ENCODE measurements around the gene CAPN5.
"Not testable (repeated sequence)": the region's sequence is repeated elsewhere in the genome, so short reads cannot be mapped to it uniquely, and the experiment has no call there.

Gene CAPN5

DNA sequence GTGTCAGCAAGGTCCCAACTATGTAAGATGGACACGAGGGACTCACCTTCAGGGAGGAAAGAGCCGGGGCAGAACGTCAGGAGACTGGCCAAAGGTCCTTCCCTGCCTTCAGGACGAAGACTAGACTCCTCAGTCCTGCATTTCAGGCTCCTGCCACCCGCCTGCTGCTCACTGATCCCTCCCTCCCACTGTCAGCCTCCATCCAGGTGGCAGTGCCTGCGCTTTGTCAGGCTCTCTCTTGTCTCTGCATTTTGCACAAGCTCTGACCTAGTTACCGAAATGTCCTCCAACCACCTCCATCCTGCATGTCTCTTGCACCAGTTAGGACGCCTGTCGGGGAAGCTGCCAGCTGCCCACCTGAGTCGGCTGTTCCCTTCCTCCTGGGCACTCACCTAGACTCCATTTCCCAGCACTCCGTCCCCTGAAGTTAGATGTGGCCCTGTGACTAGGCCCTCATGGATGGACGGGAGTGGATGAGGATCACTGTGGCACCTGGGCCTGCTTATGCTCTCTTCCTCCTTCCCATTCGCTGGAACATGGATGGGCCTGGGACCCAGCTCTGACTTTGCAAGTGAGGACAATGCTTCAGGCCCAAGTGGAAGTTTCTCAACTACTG lies 24.6 kb upstream of the CAPN5 start:
- in situ Hi-C loops (cut with HindIII; ENCODE audit: low sequenced_read_pairs), result no loop called here

DNA sequence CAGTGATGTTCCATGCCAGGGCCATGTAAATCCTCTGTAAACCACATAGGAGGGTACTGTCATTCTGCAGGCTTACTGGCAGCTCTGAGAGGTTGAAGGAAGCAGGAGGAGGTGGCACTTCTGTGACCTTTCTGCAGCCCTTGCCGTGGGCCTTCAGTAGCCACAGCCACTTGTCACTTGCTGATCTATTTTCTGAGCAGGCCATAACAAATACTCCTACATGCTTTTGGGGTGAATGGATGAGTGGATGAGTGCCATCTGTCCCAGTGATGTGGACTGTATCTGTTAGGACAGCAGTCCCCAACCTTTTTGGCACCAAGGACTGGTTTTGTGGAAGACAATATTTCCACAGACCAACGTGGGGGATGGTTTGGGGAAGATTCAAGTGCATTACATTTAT lies 22.4 kb upstream of the CAPN5 start:
- in situ Hi-C loops (cut with HindIII; ENCODE audit: low sequenced_read_pairs), result no loop called here

DNA sequence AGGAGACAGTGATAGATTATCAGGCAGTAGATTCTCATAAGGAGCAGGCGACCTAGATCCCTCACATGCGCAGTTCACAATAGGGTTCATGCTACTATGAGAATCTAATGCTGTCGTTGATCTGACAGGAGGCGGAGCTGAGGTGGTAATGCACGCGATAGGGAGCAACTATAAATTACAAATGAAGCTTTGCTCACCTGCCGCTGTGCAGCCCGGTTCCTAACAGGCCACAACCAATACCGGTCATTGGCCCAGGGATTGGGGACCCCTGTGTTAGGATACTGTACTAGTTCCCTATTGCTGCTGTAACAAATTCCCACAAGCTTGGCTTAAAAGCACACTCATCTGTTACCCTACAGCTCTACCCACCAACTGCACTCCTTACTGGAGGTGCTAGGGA lies 21.9 kb upstream of the CAPN5 start:
- in situ Hi-C loops (cut with HindIII; ENCODE audit: low sequenced_read_pairs), result no loop called here

DNA sequence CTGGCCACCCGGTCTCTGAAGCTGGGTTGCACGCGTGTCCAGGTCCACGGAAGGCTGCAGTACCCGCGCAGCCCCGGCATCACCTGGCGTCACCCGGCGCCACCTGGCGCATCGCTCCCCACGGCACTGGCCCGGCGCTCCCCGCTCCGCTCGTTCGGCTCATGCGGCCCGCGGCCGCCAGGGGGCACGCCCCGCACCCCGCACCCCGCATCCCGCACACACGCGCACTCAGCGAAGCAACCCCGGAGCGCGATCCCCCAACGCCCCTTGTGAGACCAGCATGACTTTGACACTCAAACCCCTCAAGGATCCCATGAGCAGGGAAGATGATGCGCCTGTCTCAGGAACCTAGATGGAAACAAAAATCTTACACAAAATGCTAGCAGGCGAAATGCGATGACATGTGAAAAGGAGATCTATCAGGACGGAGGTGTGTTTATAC lies 20.7 kb upstream of the CAPN5 start:
- in situ Hi-C loops (cut with HindIII; ENCODE audit: low sequenced_read_pairs), result no loop called here

DNA sequence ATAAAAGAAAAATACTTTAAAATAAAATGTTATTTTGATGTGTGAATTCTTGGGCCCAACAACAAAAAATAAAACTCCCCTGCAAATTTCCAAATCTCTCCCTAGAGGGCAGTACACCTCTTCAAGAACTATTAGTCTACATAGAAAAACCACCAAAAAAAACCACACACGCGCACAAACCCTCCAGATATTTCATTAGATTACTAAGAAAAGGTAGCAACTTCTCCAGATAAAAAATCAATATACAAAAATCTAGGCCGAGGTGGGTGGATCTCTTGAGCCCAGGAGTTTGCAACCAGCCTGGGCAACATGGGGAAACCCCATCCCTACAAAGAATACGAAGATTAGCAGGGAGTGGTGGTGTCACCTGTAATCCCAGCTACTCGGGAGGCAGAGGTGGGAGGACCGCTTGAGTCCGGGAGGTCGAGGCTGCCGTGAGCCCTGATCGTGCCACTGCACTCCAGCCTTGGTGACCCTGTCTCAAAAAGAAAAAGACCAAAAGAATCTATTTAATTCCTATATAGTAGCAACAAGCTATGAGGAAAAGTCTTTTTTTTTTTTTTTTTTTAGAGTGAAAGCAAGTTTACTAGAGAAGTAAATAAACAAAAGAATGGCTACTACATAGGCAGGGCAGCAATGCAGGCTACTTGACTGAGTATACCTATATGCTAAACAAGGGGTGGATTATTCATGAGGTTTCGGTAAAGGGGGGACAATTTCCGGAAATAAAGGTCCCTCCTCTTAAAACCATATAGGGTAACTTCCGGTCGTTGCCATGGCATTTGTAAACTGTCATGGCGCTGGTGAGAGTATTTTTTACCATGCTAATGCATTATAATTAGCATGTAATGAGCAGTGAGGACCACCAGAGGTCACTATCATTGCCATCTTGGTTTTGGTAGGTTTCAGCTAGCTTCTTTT lies 19.5 kb upstream of the CAPN5 start:
- in situ Hi-C loops (cut with HindIII; ENCODE audit: low sequenced_read_pairs), result no loop called here

DNA sequence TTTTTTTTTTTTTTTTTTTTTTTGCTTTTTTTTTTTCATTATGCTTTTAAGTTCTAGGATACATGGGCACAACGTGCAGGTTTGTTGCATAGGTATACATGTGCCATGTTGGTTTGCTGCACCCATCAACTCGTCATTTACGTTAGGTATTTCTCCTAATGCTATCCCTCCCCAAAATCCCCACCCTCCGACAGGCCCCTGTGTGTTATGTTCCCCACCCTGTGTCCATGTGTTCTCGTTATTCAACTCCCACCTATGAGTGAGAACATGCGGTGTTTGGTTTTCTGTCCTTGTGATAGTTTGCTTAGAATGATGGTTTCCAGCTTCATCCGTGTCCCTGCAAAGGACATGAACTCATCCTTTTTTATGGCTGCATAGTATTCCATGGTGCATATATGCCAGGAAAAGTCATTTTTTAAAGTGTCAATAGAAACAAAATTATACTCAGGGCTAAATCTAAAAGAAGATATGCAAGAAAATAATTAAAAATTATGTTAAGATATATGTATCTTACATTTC lies 18.8 kb upstream of the CAPN5 start:
- in situ Hi-C loops (cut with HindIII; ENCODE audit: low sequenced_read_pairs), result not testable (repeated sequence)

DNA sequence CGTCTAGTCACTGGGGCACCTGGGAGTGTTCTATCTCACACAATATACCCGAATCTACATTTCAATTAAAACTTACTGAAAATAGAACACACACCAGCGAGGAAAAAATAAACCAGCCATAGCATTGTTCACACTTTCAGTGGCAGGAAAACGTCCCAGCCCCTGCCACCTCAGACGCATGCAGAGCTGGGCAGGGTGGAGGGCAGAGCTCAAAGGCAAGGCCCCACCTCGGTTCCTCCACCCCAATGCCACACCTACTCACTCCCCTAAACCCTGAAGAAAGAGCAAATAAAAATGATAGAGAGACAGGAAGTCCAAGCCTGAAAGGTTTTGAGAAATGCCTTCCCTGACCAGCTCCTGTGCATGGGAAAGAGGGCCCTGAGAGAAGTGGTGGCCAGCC lies 17.7 kb upstream of the CAPN5 start:
- in situ Hi-C loops (cut with HindIII; ENCODE audit: low sequenced_read_pairs), result no loop called here

DNA sequence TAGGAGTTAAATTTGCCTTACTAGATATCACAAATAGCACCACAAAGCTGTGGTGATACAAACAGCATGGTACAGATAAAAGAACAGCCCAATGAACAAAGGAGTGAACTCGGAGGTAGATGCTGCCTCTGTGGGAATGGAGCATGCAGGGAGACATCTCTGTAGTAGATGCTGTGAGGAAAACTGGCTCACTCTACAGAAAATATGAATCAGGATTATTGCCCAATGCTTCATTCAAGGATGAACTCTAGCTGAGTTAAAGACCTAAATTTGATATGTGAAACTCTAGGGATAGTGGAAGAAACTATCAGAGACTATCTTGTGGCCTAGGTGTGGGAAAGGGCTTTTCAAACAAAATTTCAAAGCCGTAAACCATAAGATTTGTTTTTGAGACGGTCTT lies 15.3 kb upstream of the CAPN5 start:
- in situ Hi-C loops (cut with HindIII; ENCODE audit: low sequenced_read_pairs), result no loop called here

DNA sequence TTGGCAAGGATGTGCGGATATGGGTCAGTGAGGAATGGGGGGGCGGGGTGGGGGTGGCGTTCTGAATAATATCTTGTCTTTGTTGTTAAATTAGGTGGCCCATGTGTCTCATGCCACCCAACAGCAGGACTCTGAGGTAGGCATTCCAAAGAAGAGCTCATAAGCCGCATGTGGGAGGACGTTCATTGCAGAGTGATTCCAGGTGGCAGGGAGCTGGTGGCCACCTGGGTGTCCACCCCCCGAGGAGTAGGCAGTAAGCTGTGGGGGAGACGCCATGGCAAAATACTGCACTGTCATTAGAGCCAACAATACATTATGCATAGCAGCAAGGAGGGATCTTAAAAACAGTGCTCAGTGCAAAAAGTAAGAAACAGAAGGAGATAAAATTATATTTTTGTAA lies 14.3 kb upstream of the CAPN5 start:
- in situ Hi-C loops (cut with HindIII; ENCODE audit: low sequenced_read_pairs), result no loop called here

DNA sequence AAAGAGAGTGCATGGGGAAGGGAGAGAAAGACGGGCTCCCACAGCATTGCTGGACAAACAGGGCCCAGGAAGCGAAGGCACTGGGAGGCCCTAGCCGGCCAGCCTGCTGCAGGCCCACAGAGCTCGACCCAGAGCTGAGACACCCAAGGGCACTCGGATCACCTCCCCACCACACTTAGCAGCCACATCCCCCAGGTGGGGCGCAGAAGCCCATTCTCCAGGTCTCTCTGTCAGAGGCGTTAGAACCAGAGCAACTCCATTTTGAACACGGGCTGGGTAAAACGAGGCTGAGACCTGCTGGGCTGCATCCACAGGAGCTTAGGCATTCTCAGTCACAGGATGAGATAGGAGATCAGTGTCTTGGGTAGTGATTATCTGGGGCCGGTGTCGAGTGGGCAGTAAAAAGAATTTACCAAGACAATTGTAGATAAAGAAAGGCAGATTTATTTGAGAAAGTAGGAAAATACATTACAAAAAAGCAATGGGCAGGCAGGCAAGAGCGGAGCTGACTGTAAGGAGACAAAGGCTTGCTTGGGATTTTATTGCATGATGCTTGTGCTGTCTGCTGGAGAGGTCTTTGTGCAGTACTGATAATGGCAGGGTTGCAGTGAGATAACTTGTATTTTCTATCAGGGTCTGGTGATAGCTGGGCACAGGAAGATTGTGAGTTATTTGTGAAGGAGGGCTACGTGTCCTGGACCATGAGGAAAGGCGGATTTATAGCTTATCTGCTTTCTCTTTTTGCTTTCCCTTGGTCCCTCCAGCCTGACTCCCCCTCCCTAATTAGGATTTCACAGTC lies 13.4 kb upstream of the CAPN5 start:
- in situ Hi-C loops (cut with HindIII; ENCODE audit: low sequenced_read_pairs), result no loop called here

DNA sequence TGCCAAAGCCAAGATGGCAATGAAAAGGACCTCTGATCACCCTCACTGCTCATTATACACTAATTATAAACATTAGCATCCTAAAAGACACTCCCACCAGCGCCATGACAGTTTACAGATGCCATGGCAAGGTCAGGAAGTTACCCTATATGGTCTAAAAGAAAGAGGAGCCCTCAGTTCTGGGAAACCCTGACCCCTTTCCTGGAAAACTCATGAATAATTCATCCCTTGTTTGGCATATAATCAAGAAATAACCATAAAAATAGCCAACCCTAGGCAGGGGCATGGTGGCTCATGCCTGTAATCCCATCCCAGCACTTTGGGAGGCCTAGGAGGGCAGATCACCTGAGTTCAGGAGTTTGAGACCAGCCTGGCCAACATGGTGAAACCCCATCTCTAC lies 12.7 kb upstream of the CAPN5 start:
- in situ Hi-C loops (cut with HindIII; ENCODE audit: low sequenced_read_pairs), result no loop called here

DNA sequence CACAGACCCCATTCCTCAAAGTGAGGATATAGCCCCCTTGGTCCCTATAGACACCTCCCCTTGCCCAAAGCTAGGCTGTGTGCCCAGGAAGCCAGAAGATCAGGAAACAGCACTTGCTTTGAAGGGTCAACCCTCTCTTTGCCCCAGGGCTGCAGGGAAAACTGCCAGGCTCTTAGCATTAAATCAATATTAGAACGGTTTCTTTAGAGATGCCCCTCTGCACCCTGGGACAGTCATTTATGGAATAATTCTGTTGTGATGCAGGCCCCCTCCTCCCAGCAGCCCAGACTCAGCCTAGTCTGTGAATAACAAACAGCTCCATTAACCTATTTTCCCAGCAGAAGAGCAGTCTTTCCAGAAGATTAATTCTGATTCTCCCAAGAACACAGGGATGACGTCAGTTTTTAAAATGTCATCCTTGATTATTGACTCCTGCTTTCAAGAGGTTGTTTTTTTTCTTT lies 11.6 kb upstream of the CAPN5 start:
- in situ Hi-C loops (cut with HindIII; ENCODE audit: low sequenced_read_pairs), result no loop called here

DNA sequence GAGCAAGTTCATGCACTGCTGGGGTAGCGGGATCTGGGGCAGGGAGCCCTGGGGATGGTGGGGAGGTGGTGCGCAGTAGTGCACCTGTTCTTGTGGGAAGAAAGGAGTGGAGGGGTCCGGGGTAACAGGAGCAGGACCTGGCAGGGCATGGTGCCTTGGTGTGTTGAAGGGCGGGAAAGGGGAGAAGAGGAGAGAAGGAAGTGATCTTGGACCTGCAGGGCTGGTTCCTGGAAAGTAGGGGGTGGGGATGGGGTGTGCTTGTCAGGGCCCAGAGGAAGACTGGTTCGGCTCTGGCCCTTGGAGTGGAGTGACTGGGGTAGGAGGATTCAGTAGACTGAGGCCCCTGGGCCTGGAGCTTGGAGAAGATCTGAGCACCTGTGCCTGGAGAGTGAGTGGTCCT lies 10.9 kb upstream of the CAPN5 start:
- in situ Hi-C loops (cut with HindIII; ENCODE audit: low sequenced_read_pairs), result no loop called here

DNA sequence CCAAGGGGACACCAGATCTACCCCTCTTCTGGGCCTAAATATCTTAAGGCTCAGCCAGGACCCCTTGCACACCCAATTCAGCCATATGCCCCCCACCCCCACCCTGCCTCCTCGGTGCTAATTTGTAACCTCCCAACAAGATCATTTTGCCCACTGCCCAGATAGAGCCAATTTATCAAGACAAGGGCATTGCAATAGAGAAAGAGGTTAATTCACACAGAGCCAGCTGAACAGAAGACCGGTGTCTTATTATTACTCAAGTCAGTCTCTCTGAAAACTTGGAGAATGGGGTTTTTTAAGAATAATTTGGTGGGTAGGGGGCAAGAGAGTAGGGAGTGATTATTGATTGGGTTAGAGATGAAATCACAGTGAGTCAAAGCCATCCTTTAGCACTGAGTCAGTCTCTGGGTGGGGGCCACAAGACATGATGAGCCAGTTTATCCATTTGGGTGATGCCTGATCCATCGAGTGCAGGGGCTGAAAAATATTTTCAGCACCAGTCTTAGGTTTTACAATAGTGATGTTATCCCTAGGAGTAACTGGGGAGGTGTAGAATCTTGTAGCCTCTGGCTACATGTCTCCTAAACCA lies 9.9 kb upstream of the CAPN5 start:
- in situ Hi-C loops (cut with HindIII; ENCODE audit: low sequenced_read_pairs), result no loop called here

DNA sequence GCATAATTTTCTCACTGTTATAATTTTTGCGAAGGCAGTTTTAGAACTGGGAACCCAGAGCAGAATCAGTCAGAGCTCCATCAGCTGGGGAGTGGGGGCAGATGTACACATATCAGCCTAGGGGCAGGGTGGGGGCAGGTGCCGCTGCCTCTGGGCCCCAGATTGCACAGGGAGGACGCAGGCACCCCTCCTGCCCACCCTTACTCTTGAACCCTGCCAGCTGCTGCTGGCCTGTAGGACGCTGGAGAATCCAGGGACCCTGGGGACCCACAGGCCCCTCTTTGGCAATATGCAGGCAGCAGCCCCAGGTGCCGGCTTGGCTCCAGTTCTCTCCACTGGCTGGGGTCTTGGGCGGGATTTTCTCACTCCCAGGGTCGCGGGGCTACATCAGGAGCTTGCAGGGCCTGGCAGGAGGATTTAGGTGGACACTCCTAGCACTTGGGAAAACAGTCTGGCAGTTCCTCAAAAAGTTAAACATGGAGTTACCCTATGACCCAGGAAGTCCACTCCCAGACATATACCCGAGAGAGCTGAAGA lies 8.8 kb upstream of the CAPN5 start:
- in situ Hi-C loops (cut with HindIII; ENCODE audit: low sequenced_read_pairs), result no loop called here

DNA sequence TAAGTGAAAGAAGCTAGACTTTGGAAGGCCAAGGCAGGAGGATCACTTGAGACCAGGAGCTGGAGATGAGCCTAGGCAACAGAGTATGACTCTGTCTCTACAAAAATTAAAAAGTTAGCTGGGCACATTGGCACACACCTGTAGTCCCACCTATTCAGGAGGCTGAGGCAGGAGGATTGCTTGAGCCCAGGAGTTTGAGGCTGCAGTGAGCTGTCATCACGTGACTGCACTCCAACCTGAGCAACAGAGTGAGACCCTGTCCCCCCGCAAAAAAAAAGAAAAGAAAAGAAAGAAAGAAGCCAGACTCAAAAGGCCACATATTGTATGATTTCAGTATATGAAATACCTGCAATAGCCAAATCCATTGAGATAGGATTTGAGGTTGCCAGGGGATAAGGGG lies 7.9 kb upstream of the CAPN5 start:
- in situ Hi-C loops (cut with HindIII; ENCODE audit: low sequenced_read_pairs), result no loop called here

DNA sequence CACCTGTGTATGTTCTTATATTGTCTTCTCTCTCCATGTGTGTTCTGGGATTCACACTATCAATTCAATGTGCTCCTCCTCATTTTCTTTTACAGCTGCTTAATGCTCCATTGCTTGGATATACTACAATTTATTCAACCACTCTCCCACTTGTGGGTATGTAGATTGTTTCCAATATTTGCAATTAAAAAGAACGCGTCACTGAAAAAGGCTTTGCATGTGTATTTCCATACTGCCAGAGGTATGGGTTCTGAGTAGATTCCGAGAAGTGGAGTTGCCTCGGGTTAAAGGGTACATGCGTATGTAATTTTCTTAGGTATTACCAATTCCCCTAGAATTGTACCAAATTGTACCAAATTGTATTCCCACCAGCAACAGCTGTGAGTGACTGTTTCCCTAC lies 7.0 kb upstream of the CAPN5 start:
- in situ Hi-C loops (cut with HindIII; ENCODE audit: low sequenced_read_pairs), result no loop called here

DNA sequence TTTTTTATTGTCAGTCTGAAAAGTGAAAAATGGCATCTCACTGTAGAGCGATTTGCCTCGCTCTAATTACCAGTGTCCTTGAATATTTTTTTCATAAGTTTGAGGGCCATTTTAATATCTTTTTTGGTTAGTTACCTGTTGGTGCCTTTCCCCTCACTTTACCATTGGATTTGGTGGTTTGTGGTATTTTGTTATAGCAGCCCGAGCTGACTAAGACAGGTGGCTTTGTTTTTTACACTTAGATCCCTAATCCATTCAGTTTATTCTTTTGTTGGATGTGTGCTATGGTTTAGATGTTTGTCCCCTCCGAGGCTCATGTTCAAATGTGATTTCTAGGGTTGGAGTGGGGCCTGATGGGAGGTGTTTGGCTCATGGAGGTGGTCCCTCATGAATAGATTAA lies 6.5 kb upstream of the CAPN5 start:
- in situ Hi-C loops (cut with HindIII; ENCODE audit: low sequenced_read_pairs), result no loop called here

DNA sequence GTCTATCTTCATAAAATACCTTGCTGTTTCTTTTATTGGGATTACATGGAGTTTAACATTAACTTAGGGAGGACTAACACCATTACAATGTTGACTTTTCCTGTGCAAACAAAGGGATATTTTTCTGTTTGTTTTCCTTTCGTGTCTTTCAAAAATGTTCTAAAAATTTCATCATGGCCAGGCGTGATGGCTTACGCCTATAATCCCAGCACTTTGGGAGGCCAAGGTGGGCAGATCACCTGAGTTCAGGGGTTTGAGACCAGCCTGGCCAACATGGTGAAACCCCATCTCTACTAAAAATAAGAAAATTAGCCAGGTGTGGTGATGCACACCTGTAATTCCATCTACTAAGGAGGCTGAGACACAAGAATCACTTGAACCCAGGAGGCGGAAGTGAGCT lies 5.5 kb upstream of the CAPN5 start:
- in situ Hi-C loops (cut with HindIII; ENCODE audit: low sequenced_read_pairs), result not testable (repeated sequence)

DNA sequence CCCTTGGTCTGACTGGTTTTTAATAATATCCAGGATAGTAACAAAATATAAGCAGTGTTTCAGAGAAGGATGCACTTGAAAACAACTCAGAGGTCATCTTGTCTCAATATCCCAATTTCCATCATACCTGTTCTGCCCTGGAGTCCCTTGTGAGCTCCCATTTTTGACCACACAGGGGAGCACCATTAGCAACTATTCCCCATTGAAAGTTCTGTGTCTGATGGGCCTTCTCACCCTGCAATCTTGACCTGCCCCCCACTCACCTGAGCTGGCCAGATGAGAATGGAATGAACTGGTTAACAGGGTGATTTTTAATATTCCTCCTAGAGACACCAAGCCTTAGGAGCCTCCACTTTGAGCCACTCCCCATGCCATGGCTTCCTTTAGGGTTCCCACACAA lies 3.8 kb upstream of the CAPN5 start:
- in situ Hi-C loops (cut with HindIII; ENCODE audit: low sequenced_read_pairs), result no loop called here

DNA sequence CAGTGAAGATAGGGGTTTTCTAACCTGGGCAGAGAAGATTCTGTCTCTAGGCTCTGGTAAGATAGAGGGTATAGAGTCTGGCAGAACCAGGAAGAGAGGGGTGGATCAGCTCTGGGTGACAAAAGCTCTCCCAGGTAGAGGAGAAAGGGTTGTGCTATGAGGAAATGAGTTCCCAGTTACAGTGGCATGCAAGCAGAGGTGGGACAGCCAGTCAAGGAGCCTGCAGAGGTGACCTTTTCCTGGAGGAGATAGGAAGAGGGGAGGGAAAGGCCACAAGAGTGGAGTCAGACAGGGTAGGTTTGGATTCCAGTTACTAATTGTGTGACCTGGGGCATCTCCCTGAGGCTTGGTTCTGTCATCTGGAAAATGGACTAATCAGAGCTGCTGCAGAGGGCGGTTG lies 3.4 kb upstream of the CAPN5 start:
- in situ Hi-C loops (cut with HindIII; ENCODE audit: low sequenced_read_pairs), result no loop called here

All from DLD1 (cell line).